Caki2 (cell line): ENCODE results near the gene ESR1. TPM values are rescaled to one million over a fixed set of nuclear protein-coding genes. Genes with fewer than 3 reads are reported as not detected.
"Not testable (repeated sequence)": the region's sequence is repeated elsewhere in the genome, so short reads cannot be mapped to it uniquely, and the experiment has no call there.

Source experiments
- DNase-seq: peaks from one replicate; pipeline ENCODE4 v3.0.0-alpha.2; 2015; ENCODE audit warnings: low read depth
- in situ Hi-C: cut with HindIII; loops from 2 replicates; pipeline ENCODE4 v1.10.0; 2016; ENCODE audit warnings: low sequenced_read_pairs, low pct_unique_long_range_greater_than_20kb, mixed read lengths
- total RNA-seq: library from RNA; depleted of rRNA; stranded (reverse); fragments of >200 nt; shearing (Covaris generic); gene quantifications from 2 replicates; pipeline ENCODE4 v1.2.3, GENCODE V29; 2014; ENCODE audit warnings: low replicate concordance

ESR1 gene
- total RNA-seq, 1 experiment from 2014 or later, result not detected

DNA sequence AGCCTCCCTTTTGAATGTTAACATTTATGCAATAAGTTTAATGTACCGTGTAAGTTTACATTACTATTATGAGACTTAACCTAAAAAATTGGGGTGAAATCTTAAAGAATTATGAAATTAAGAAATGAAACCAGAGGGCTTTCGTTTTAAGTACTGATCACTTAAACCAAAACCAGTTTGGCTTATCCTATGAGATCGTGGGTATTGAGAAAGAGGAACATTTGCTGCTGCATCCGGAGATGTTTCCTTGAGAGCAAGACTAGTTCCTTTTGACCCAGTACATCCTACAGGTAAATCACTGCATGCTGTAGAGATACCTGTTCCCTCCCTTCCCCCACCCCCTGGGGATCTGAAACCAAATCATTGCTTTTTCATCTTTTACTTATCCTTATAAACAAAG, 201.3 kb downstream of the ESR1 start:
- in situ Hi-C loops, result no loop called here
- DNase-seq, result no peak

GRCh38 chr6:152012227-152012626, 204.7 kb downstream of the ESR1 start:
- DNase-seq, result no peak
- in situ Hi-C loops, result no loop called here

DNA sequence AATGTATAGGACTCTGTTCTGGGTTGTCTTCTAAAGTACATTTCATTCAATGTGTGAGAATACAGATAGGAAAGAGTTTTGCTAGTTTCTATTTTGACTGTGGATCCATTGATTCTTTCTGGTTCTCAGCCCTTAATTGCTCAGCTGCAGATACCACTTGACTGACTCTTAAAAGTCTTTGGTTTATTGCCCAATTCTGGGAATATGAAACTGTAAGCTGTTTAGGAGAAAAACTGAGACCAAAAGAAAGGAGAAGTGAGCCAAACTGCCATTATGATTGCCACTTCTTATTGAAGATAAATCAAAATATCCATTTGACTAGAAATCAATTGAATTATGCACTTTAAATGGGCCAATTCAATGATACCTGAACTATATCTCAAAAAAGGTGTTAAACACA, 211.4 kb downstream of the ESR1 start:
- in situ Hi-C loops, result no loop called here
- DNase-seq, result no peak

DNA sequence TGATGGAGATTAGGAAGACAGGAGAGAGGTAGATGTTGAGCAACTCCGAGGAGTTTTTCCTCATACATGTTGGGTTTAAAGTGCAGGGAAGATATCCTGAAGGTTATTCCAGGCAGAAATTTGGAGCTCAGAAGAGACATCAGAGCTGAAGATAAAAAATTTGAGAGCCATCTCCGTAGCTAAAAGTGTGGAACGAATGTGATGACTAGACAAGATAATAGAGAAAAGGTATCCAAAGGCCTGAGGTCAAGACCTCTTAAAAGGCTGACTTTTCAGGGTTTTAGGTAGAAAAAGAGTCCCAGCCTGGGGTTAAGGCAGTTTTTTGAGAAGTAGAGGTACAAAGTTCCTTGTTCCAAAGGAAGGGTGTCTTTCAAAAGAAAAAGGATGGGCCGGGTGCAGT, 214.8 kb downstream of the ESR1 start:
- in situ Hi-C loops, result no loop called here
- no peak for DNase-seq

- no peak for DNase-seq
- in situ Hi-C loops, result no loop called here
These were observed 216.1 kb downstream of the ESR1 start for GRCh38 chr6:152023613-152024012.

- DNase-seq, result no peak
- in situ Hi-C loops, result no loop called here
These were observed 218.8 kb downstream of the ESR1 start for GRCh38 chr6:152026291-152026690.

- in situ Hi-C loops, result not testable (repeated sequence)
These were observed 219.3 kb downstream of the ESR1 start for GRCh38 chr6:152026744-152027143.

GRCh38 chr6:152033765-152034164, 226.3 kb downstream of the ESR1 start:
- in situ Hi-C loops, DNase-seq: not testable (repeated sequence)

More at GRCh38 chr6:152026744-152027143, 219.3 kb downstream of the ESR1 start:
- not testable (repeated sequence) for DNase-seq

GRCh38 chr6:152034631-152035030, 227.1 kb downstream of the ESR1 start:
- in situ Hi-C loops, result no loop called here
- DNase-seq, result no peak

GRCh38 chr6:152046118-152046517, 238.6 kb downstream of the ESR1 start:
- in situ Hi-C loops, result no loop called here
- DNase-seq, result no peak

- DNase-seq, result no peak
- in situ Hi-C loops, result no loop called here
These were observed 241.4 kb downstream of the ESR1 start for GRCh38 chr6:152048921-152049320.

GRCh38 chr6:152049502-152049901, 242.0 kb downstream of the ESR1 start:
- DNase-seq, result no peak
- in situ Hi-C loops, result no loop called here

DNA sequence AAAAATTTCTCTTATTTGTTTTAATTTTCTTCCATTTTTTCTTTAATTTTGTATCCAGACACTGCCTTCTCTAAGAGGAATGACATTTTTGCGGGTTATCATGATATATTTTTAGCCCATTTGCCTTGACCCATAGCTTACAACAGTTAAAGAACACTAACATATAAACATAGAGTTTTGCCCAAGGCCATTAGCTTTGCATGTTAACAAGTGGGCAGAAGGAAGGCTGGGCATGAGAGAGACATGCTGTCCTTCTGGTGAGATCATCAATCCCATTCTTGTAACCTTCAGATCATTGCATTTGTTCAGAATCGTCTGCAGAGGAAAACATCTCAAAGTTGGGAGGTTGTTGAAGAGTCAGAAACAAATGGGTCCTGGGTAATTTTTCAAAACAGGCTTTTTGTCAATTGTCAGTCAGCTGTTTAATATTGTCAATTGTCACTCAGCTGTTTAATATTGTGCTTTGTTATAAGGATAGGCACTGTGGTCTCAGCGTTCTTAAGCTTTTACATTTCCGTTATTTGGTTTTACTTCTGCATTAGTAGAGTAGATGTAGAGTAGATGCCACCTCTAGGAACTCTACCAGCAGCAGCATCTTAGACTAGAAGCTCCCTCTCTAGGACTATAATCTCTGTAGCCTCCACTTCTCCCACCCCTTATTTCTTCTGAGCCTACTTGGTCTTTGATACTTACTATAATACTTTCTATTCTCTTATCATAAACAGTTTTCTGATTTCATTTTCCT, 243.1 kb downstream of the ESR1 start:
- no peak for DNase-seq

GRCh38 chr6:152052061-152052460, 244.6 kb downstream of the ESR1 start:
- DNase-seq, result no peak
- in situ Hi-C loops, result no loop called here

More for the DNA sequence above, 243.1 kb downstream of the ESR1 start:
- in situ Hi-C loops, result no loop called here

DNA sequence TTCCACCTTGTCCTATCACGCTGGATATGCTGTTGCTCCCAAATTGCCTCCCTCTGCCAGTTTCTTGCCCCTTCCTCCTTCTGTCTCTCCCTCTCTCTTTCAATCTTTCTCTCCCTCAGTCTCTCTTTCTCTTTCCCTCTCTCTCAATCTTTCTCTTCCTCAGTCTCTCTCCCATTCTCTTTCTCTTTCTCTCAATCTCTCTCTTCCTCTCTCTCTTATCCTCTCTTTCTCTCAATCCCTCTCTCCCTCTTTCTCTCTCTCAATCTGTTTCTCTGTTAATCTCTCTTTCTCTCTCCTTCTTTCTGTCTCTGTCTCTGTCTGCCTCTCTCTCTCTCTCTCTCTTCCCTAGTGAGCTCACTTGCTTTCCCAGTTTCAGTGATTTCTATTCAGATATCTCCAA, 245.8 kb downstream of the ESR1 start:
- DNase-seq, result no peak
- in situ Hi-C loops, result no loop called here

- DNase-seq, result no peak
- in situ Hi-C loops, result no loop called here
These were observed 247.0 kb downstream of the ESR1 start for GRCh38 chr6:152054441-152054840.

GRCh38 chr6:152055517-152055916, 248.0 kb downstream of the ESR1 start:
- in situ Hi-C loops, result no loop called here
- no peak for DNase-seq

- no peak for DNase-seq
- in situ Hi-C loops, result no loop called here
These were observed 250.5 kb downstream of the ESR1 start for GRCh38 chr6:152057832-152058498.

GRCh38 chr6:152059909-152060308, 252.4 kb downstream of the ESR1 start:
- no peak for DNase-seq
- in situ Hi-C loops, result no loop called here

- no peak for DNase-seq
- in situ Hi-C loops, result no loop called here
These were observed 255.0 kb downstream of the ESR1 start for GRCh38 chr6:152062476-152062875.
